NT2/D1 (cell line): ENCODE results near the gene FGF19.

Source experiments
- SUZ12 ChIP-seq: IDR thresholded peaks from 2 replicates; pipeline ENCODE4 v1.6.1; 2011; ENCODE audit not compliant: insufficient read length, insufficient read depth; ENCODE audit errors: extremely low read depth
- YY1 ChIP-seq: IDR thresholded peaks from 2 replicates; pipeline ENCODE4 v1.6.1; 2011; ENCODE audit not compliant: insufficient read length, insufficient read depth
- ZNF274 ChIP-seq: IDR thresholded peaks from 2 replicates; pipeline ENCODE4 v1.6.1; 2011; ENCODE audit warnings: mild to moderate bottlenecking, low read depth, low read length

GRCh38 chr11:69711822-69712801 is 8.3 kb upstream of the FGF19 start:
- no peak for TF ChIP-seq SUZ12
- TF ChIP-seq ZNF274 = no peak
- no peak for TF ChIP-seq YY1
